ENCODE data around the gene ITGB2.

DNA sequence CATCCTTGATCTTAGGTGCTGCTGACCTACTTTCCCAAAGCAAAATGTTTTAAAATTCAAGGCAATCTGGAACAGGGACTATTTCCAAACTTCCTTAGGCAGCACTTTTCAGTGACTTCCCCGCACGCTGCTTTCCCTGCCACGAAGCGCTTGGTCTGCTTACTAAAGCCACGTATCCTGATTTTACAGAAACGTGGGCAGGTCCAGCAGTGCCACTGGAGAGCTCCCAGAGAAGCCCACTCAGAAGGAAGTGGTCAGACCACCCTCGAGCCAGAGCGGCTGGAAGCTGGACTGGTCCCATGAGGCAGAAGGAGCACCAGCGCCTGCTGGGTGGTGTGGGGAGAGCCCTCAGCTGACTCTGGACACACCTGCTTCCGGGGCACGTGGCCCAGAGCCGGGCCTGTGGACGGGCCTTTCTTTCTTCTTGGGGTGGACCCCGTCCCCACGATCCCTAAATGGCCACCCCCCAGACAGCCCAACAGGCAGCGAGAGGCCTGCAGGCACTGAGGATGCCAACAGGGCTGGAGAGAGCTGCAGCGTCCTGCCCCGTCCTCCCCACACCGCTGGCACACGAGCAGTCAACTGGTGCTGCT, 70.4 kb downstream of the ITGB2 start:
- TF ChIP-seq TAF1 (IDR thresholded peaks at IDR 0.05; ENCODE audit: borderline replicate concordance, insufficient read depth, low read length) = no peak
- no peak for TF ChIP-seq POLR2AphosphoS5 (IDR thresholded peaks at IDR 0.05; ENCODE audit: low read depth, low read length)
- TF ChIP-seq SIN3A (IDR thresholded peaks at IDR 0.05; ENCODE audit: borderline replicate concordance, insufficient read depth, low read length) = no peak
- no peak for TF ChIP-seq FOXP2 (optimal IDR thresholded peaks at IDR 0.05; ENCODE audit: borderline replicate concordance, extremely low read depth, extremely low read length, insufficient read depth)
- TF ChIP-seq, protein P1, sequence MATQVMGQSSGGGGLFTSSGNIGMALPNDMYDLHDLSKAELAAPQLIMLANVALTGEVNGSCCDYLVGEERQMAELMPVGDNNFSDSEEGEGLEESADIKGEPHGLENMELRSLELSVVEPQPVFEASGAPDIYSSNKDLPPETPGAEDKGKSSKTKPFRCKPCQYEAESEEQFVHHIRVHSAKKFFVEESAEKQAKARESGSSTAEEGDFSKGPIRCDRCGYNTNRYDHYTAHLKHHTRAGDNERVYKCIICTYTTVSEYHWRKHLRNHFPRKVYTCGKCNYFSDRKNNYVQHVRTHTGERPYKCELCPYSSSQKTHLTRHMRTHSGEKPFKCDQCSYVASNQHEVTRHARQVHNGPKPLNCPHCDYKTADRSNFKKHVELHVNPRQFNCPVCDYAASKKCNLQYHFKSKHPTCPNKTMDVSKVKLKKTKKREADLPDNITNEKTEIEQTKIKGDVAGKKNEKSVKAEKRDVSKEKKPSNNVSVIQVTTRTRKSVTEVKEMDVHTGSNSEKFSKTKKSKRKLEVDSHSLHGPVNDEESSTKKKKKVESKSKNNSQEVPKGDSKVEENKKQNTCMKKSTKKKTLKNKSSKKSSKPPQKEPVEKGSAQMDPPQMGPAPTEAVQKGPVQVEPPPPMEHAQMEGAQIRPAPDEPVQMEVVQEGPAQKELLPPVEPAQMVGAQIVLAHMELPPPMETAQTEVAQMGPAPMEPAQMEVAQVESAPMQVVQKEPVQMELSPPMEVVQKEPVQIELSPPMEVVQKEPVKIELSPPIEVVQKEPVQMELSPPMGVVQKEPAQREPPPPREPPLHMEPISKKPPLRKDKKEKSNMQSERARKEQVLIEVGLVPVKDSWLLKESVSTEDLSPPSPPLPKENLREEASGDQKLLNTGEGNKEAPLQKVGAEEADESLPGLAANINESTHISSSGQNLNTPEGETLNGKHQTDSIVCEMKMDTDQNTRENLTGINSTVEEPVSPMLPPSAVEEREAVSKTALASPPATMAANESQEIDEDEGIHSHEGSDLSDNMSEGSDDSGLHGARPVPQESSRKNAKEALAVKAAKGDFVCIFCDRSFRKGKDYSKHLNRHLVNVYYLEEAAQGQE (IDR thresholded peaks at IDR 0.05; ENCODE audit: insufficient read depth in 1 of 2, low read depth in 2 of 2, low read length in 2 of 2) = no peak

Data from PFSK-1 (cell line).